Measurements from ENCODE around the gene GPR37L1.

GPR37L1 gene

GRCh38 chr1:202148391-202148790 lies 25.7 kb downstream of the GPR37L1 start:
- Histone ChIP-seq H3K79me1 (replicated peaks; ENCODE audit: low read length, poor library complexity, severe bottlenecking) (peaks cover 5% of the 10 kb centered on the region), H2AK5ac (ENCODE audit: low read length, severe bottlenecking) (no peak overlapping the region), H2BK15ac (ENCODE audit: low read depth, poor library complexity, severe bottlenecking) (no peak overlapping the region), H3K36me3 (ENCODE audit: control insufficient read depth in 1 of 2, insufficient read depth in 2 of 2, low read depth in 1 of 2, low read length in 2 of 2) (no peaks in the 10 kb centered on the region), H3K27me3 (ENCODE audit: control insufficient read depth in 1 of 2, insufficient read depth in 1 of 2, low read length in 2 of 2) (peaks cover 0 to 10% of the 10 kb centered on the region in 2 experiments), H4K91ac (ENCODE audit: low read length) (no peak overlapping the region), H2BK12ac (ENCODE audit: low read length in 2 of 2) (no peak overlapping the region), H3K9ac (ENCODE audit: low read length) (no peak overlapping the region), H3K14ac (ENCODE audit: low read length in 2 of 2) (no peak overlapping the region), H3K4me2 (ENCODE audit: low read length, poor library complexity, severe bottlenecking) (no peak overlapping the region), H3K4ac (ENCODE audit: low read depth in 1 of 2, low read length in 2 of 2) (no peak overlapping the region), H3K23ac (ENCODE audit: low read length in 2 of 2) (no peak overlapping the region), H3K18ac (ENCODE audit: low read depth in 1 of 2, low read length in 2 of 2) (no peak overlapping the region), H2BK120ac (ENCODE audit: low read depth, low read length) (no peak overlapping the region), H3K4me3 (ENCODE audit: insufficient read depth in 1 of 2, low read depth in 1 of 2, low read length in 2 of 2) (no peak overlapping the region), H2AFZ (ENCODE audit: low read depth, low read length) (no peak overlapping the region), H2BK5ac (ENCODE audit: low read depth, low read length, poor library complexity, severe bottlenecking) (no peak overlapping the region), H4K8ac (ENCODE audit: low read length) (no peak overlapping the region), H3K9me3 (ENCODE audit: control insufficient read depth, low read length) (no peaks in the 10 kb centered on the region), H3K27ac (ENCODE audit: low read length, poor library complexity, severe bottlenecking) (no peak overlapping the region), H3K4me1 (ENCODE audit: control insufficient read depth, insufficient read depth, low read depth, low read length) (peaks cover 2% of the 10 kb centered on the region)
- 85% methylated on average over 4 of the region's 4 CpGs for WGBS
- DNase-seq = no peak

GRCh38 chr1:202149566-202149965 lies 26.8 kb downstream of the GPR37L1 start:
- Histone ChIP-seq H3K9ac (ENCODE audit: low read length) (no peak overlapping the region), H2BK120ac (ENCODE audit: low read depth, low read length) (no peak overlapping the region), H4K8ac (ENCODE audit: low read length) (no peak overlapping the region), H3K79me1 (replicated peaks; ENCODE audit: low read length, poor library complexity, severe bottlenecking) (peaks cover 5% of the 10 kb centered on the region), H3K4me2 (ENCODE audit: low read length, poor library complexity, severe bottlenecking) (no peak overlapping the region), H3K14ac (ENCODE audit: low read length in 2 of 2) (no peak overlapping the region), H3K27me3 (ENCODE audit: control insufficient read depth in 1 of 2, insufficient read depth in 1 of 2, low read length in 2 of 2) (peaks cover 0 to 17% of the 10 kb centered on the region in 2 experiments), H3K27ac (ENCODE audit: low read length, poor library complexity, severe bottlenecking) (no peak overlapping the region), H2AK5ac (ENCODE audit: low read length, severe bottlenecking) (no peak overlapping the region), H2BK15ac (ENCODE audit: low read depth, poor library complexity, severe bottlenecking) (no peak overlapping the region), H3K36me3 (ENCODE audit: control insufficient read depth in 1 of 2, insufficient read depth in 2 of 2, low read depth in 1 of 2, low read length in 2 of 2) (no peaks in the 10 kb centered on the region), H3K18ac (ENCODE audit: low read depth in 1 of 2, low read length in 2 of 2) (no peak overlapping the region), H2AFZ (ENCODE audit: low read depth, low read length) (no peak overlapping the region), H2BK12ac (ENCODE audit: low read length in 2 of 2) (no peak overlapping the region), H3K9me3 (ENCODE audit: control insufficient read depth, low read length) (no peaks in the 10 kb centered on the region), H3K4me1 (ENCODE audit: control insufficient read depth, insufficient read depth, low read depth, low read length) (peaks cover 2% of the 10 kb centered on the region), H4K91ac (ENCODE audit: low read length) (no peak overlapping the region), H3K4ac (ENCODE audit: low read depth in 1 of 2, low read length in 2 of 2) (no peak overlapping the region), H2BK5ac (ENCODE audit: low read depth, low read length, poor library complexity, severe bottlenecking) (no peak overlapping the region), H3K23ac (ENCODE audit: low read length in 2 of 2) (no peak overlapping the region), H3K4me3 (ENCODE audit: insufficient read depth in 1 of 2, low read depth in 1 of 2, low read length in 2 of 2) (no peak overlapping the region)
- WGBS = 100% methylated on average over 3 of the region's 4 CpGs
- DNase-seq = no peak

GRCh38 chr1:202150187-202150586 lies 27.5 kb downstream of the GPR37L1 start:
- 97% methylated on average over 7 of the region's 9 CpGs for WGBS
- H3K9ac ChIP-seq (ENCODE audit: low read length) = no peak overlapping the region
- H2BK120ac ChIP-seq (ENCODE audit: low read depth, low read length) = no peak overlapping the region
- H3K14ac ChIP-seq (ENCODE audit: low read length in 2 of 2) = no peak overlapping the region
- no peak overlapping the region for H3K23ac ChIP-seq (ENCODE audit: low read length in 2 of 2)
- H4K8ac ChIP-seq (ENCODE audit: low read length) = no peak overlapping the region
- no peak overlapping the region for H4K91ac ChIP-seq (ENCODE audit: low read length)
- DNase-seq = no peak
- H3K9me3 ChIP-seq (ENCODE audit: control insufficient read depth, low read length) = no peaks in the 10 kb centered on the region
- peaks cover 6% of the 10 kb centered on the region for H3K4me1 ChIP-seq (ENCODE audit: control insufficient read depth, insufficient read depth, low read depth, low read length)
- H3K4me3 ChIP-seq (ENCODE audit: insufficient read depth in 1 of 2, low read depth in 1 of 2, low read length in 2 of 2) = no peak overlapping the region
- no peaks in the 10 kb centered on the region for H3K36me3 ChIP-seq (ENCODE audit: control insufficient read depth in 1 of 2, insufficient read depth in 2 of 2, low read depth in 1 of 2, low read length in 2 of 2)
- H3K4ac ChIP-seq (ENCODE audit: low read depth in 1 of 2, low read length in 2 of 2) = no peak overlapping the region
- H2BK15ac ChIP-seq (ENCODE audit: low read depth, poor library complexity, severe bottlenecking) = no peak overlapping the region
- no peak overlapping the region for H3K18ac ChIP-seq (ENCODE audit: low read depth in 1 of 2, low read length in 2 of 2)
- H3K79me1 ChIP-seq (replicated peaks; ENCODE audit: low read length, poor library complexity, severe bottlenecking) = peaks cover 3% of the 10 kb centered on the region
- no peak overlapping the region for H2BK5ac ChIP-seq (ENCODE audit: low read depth, low read length, poor library complexity, severe bottlenecking)
- no peak overlapping the region for H3K27ac ChIP-seq (ENCODE audit: low read length, poor library complexity, severe bottlenecking)
- peaks cover 0 to 20% of the 10 kb centered on the region in 2 experiments for H3K27me3 ChIP-seq (ENCODE audit: control insufficient read depth in 1 of 2, insufficient read depth in 1 of 2, low read length in 2 of 2)
- H2BK12ac ChIP-seq (ENCODE audit: low read length in 2 of 2) = no peak overlapping the region
- no peak overlapping the region for H3K4me2 ChIP-seq (ENCODE audit: low read length, poor library complexity, severe bottlenecking)
- H2AK5ac ChIP-seq (ENCODE audit: low read length, severe bottlenecking) = no peak overlapping the region
- no peak overlapping the region for H2AFZ ChIP-seq (ENCODE audit: low read depth, low read length)

- Histone ChIP-seq H3K4ac (ENCODE audit: low read depth in 1 of 2, low read length in 2 of 2) (no peak overlapping the region), H4K8ac (ENCODE audit: low read length) (no peak overlapping the region), H4K91ac (ENCODE audit: low read length) (no peak overlapping the region), H3K27ac (ENCODE audit: low read length, poor library complexity, severe bottlenecking) (no peak overlapping the region), H3K4me3 (ENCODE audit: insufficient read depth in 1 of 2, low read depth in 1 of 2, low read length in 2 of 2) (no peak overlapping the region), H3K23ac (ENCODE audit: low read length in 2 of 2) (no peak overlapping the region), H2AFZ (ENCODE audit: low read depth, low read length) (no peak overlapping the region), H2BK5ac (ENCODE audit: low read depth, low read length, poor library complexity, severe bottlenecking) (no peak overlapping the region), H3K9ac (ENCODE audit: low read length) (no peak overlapping the region), H2BK12ac (ENCODE audit: low read length in 2 of 2) (no peak overlapping the region), H2BK15ac (ENCODE audit: low read depth, poor library complexity, severe bottlenecking) (no peak overlapping the region), H3K18ac (ENCODE audit: low read depth in 1 of 2, low read length in 2 of 2) (no peak overlapping the region), H2AK5ac (ENCODE audit: low read length, severe bottlenecking) (no peak overlapping the region), H2BK120ac (ENCODE audit: low read depth, low read length) (no peak overlapping the region), H3K14ac (ENCODE audit: low read length in 2 of 2) (no peak overlapping the region), H3K79me1 (replicated peaks; ENCODE audit: low read length, poor library complexity, severe bottlenecking) (no peaks in the 10 kb centered on the region), H3K27me3 (ENCODE audit: control insufficient read depth in 1 of 2, insufficient read depth in 1 of 2, low read length in 2 of 2) (peaks cover 0 to 20% of the 10 kb centered on the region in 2 experiments), H3K9me3 (ENCODE audit: control insufficient read depth, low read length) (no peaks in the 10 kb centered on the region), H3K36me3 (ENCODE audit: control insufficient read depth in 1 of 2, insufficient read depth in 2 of 2, low read depth in 1 of 2, low read length in 2 of 2) (no peaks in the 10 kb centered on the region), H3K4me1 (ENCODE audit: control insufficient read depth, insufficient read depth, low read depth, low read length) (peaks cover 7% of the 10 kb centered on the region), H3K4me2 (ENCODE audit: low read length, poor library complexity, severe bottlenecking) (no peak overlapping the region)
- WGBS = 88% methylated on average over 8 of the region's 8 CpGs
- no peak for DNase-seq
These were observed 27.9 kb downstream of the GPR37L1 start for GRCh38 chr1:202150602-202151001.
